ENCODE measurements around the gene CAMTA1.
A peak's percentile ranks its signal among the peaks of the same experiment; 100 is the strongest.

CAMTA1 gene

GRCh38 chr1:7119156-7119555 lies 333.9 kb downstream of the CAMTA1 start:
- Histone ChIP-seq H4K20me1 (ENCODE audit: insufficient read depth, low read length) (peaks cover 6% of the 10 kb centered on the region; the same call in 1 of the 2 replicates), H3K9ac (ENCODE audit: low read depth, low read length) (no peak overlapping the region), H3K79me2 (ENCODE audit: insufficient read depth, low read length) (no peaks in the 10 kb centered on the region), H3K4me3 (ENCODE audit: low read depth in 1 of 2, low read length in 2 of 2) (no peak overlapping the region), H2AFZ (ENCODE audit: low read depth, low read length) (no peak overlapping the region), H3K9me3 (ENCODE audit: insufficient read depth, low read length, severe bottlenecking) (no peaks in the 10 kb centered on the region), H3K27ac (ENCODE audit: low read length) (no peak overlapping the region), H3K4me1 (ENCODE audit: insufficient read depth, low read length) (no peaks in the 10 kb centered on the region), H3K36me3 (ENCODE audit: insufficient read depth, low read length) (no peaks in the 10 kb centered on the region), H3K4me2 (ENCODE audit: insufficient read depth, low read length) (no peak overlapping the region), H3K27me3 (ENCODE audit: insufficient read depth, low read length, poor library complexity) (no peaks in the 10 kb centered on the region)
- no peak for ATAC-seq (ENCODE audit: insufficient read depth, low read depth)
- no peak for DNase-seq
- TF ChIP-seq CTCF (IDR thresholded peaks at IDR 0.05; ENCODE audit: borderline replicate concordance, extremely low read depth, low read length, poor library complexity, severe bottlenecking) (no peak), EZH2 (IDR thresholded peaks at IDR 0.05; ENCODE audit: borderline replicate concordance, low read depth, low read length, severe bottlenecking) (no peak)

DNA sequence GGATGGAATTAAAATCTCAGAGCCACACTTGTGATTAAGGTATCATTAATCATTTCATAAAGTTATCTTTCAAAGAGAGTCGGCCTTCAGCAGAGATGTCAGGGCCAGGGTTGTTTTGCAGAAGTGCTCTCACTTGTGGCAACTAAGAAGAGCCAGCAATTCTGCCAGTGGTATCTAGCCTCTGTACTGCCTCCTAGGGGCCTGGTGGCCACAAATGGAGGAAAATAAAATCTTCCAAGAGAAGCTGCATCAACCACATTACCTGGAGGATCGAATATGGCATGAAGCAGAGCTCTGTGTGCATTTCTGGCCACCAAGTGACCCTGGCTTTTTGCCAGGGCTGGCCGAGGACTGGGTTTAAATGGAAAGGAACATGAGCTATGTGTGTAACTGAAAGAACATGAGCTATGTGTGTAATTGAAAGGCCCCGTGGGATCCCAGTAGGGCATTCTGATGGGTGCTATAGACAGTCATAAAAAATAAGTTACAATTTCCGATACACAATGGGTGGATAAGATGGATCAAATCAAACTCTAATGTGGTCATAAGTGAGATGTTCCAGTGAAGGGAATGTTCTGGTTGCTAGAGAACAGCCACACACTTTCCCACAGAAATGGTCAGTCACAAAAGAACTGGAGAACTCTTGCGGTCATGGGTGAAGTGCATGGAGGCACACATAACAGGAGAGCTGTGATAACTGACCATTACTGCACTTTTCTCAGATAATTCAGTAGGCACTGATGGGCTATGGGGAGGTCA lies 335.8 kb downstream of the CAMTA1 start:
- H3K27me3 ChIP-seq (ENCODE audit: insufficient read depth, low read length, poor library complexity), result no peaks in the 10 kb centered on the region
- H3K79me2 ChIP-seq (ENCODE audit: insufficient read depth, low read length), result no peaks in the 10 kb centered on the region
- no peak overlapping the region for H3K27ac ChIP-seq (ENCODE audit: low read length)
- no peak overlapping the region for H3K4me3 ChIP-seq (ENCODE audit: low read depth in 1 of 2, low read length in 2 of 2)
- H3K9me3 ChIP-seq (ENCODE audit: insufficient read depth, low read length, severe bottlenecking), result no peaks in the 10 kb centered on the region
- no peaks in the 10 kb centered on the region for H3K36me3 ChIP-seq (ENCODE audit: insufficient read depth, low read length)
- DNase-seq (no peak), ATAC-seq (ENCODE audit: insufficient read depth, low read depth) (no peak)
- no peaks in the 10 kb centered on the region for H3K4me1 ChIP-seq (ENCODE audit: insufficient read depth, low read length)
- no peak for TF ChIP-seq EZH2 (IDR thresholded peaks at IDR 0.05; ENCODE audit: borderline replicate concordance, low read depth, low read length, severe bottlenecking)
- TF ChIP-seq CTCF (IDR thresholded peaks at IDR 0.05; ENCODE audit: borderline replicate concordance, extremely low read depth, low read length, poor library complexity, severe bottlenecking), result peak; percentile 31
- H3K9ac ChIP-seq (ENCODE audit: low read depth, low read length), result no peak overlapping the region
- peaks cover 6% of the 10 kb centered on the region; the same call in 1 of the 2 replicates for H4K20me1 ChIP-seq (ENCODE audit: insufficient read depth, low read length)
- no peak overlapping the region for H3K4me2 ChIP-seq (ENCODE audit: insufficient read depth, low read length)
- no peak overlapping the region for H2AFZ ChIP-seq (ENCODE audit: low read depth, low read length)

GRCh38 chr1:7121622-7121988 lies 336.4 kb downstream of the CAMTA1 start:
- H3K4me1 ChIP-seq (ENCODE audit: insufficient read depth, low read length), result no peaks in the 10 kb centered on the region
- no peak overlapping the region for H2AFZ ChIP-seq (ENCODE audit: low read depth, low read length)
- no peak overlapping the region for H3K4me3 ChIP-seq (ENCODE audit: low read depth in 1 of 2, low read length in 2 of 2)
- no peak for TF ChIP-seq CTCF (IDR thresholded peaks at IDR 0.05; ENCODE audit: borderline replicate concordance, extremely low read depth, low read length, poor library complexity, severe bottlenecking)
- TF ChIP-seq EZH2 (IDR thresholded peaks at IDR 0.05; ENCODE audit: borderline replicate concordance, low read depth, low read length, severe bottlenecking), result no peak
- no peak overlapping the region for H3K27ac ChIP-seq (ENCODE audit: low read length)
- no peak for DNase-seq
- H3K36me3 ChIP-seq (ENCODE audit: insufficient read depth, low read length), result no peaks in the 10 kb centered on the region
- H3K79me2 ChIP-seq (ENCODE audit: insufficient read depth, low read length), result no peaks in the 10 kb centered on the region
- no peak overlapping the region for H3K4me2 ChIP-seq (ENCODE audit: insufficient read depth, low read length)
- peaks cover 6% of the 10 kb centered on the region; the same call in 1 of the 2 replicates for H4K20me1 ChIP-seq (ENCODE audit: insufficient read depth, low read length)
- no peak overlapping the region for H3K9ac ChIP-seq (ENCODE audit: low read depth, low read length)
- ATAC-seq (ENCODE audit: insufficient read depth, low read depth), result no peak
- no peaks in the 10 kb centered on the region for H3K9me3 ChIP-seq (ENCODE audit: insufficient read depth, low read length, severe bottlenecking)
- no peaks in the 10 kb centered on the region for H3K27me3 ChIP-seq (ENCODE audit: insufficient read depth, low read length, poor library complexity)

Data from DND-41 (cell line).